DOHH2 (cell line): ENCODE measurements around the gene LARP1B.

Source experiments
- CTCF ChIP-seq: fragments of 200-600 bp; sonication (generic); IDR thresholded peaks from one replicate; pipeline ENCODE4 v1.5.1; 2014; ENCODE audit warnings: antibody characterized with exemption, mild to moderate bottlenecking, low read depth, low read length; ENCODE audit not compliant: poor library complexity, severe bottlenecking
- EZH2phosphoT487 ChIP-seq: fragments of 200-600 bp; sonication (generic); IDR thresholded peaks from 2 replicates; pipeline ENCODE4 v1.6.1; 2017; ENCODE audit warnings: borderline replicate concordance, mild to moderate bottlenecking, antibody characterized with exemption, low read length, moderate library complexity, mixed read lengths

- TF ChIP-seq CTCF, result peak; percentile 95
- TF ChIP-seq EZH2phosphoT487, result no peak
These were observed 130.1 kb downstream of the LARP1B start for GRCh38 chr4:128191115-128191781.
